HCT116 (cell line): ENCODE data around the gene FHIT. TPM values are rescaled to one million over a fixed set of nuclear protein-coding genes. Genes with fewer than 3 reads are reported as not detected.

Experiments used
- ATAC-seq: fragments of 200-7000 bp; cut with Tn5 transposase; 2 replicates; pipeline ENCODE4 v1.9.1; 2020; ENCODE audit warnings: mild to moderate bottlenecking, moderate library complexity
- BruUV-seq: library from RNA; stranded (reverse); fragments of 400-500 nt; replicated peaks from 2 replicates; lab custom pipeline; 2021; lab: Mats Ljungman, UMichigan
- CTCF ChIA-PET: fragments of 300-600 bp; sonication (Branson Sonifier 250); formaldehyde crosslinking; loops from one replicate; lab custom pipeline; 2021; ENCODE audit warnings: antibody characterized with exemption; lab: Charles Lee
- POLR2A ChIA-PET: fragments of 300-600, 350-600 bp; sonication (Branson Sonifier 250); formaldehyde crosslinking; loops from one replicate; lab custom pipeline; 2021; ENCODE audit warnings: antibody characterized with exemption; lab: Charles Lee
- RAD21 ChIA-PET, 2 experiments: fragments of 300-600 bp; sonication (Branson Sonifier 250); formaldehyde crosslinking; loops; one replicate each; lab custom pipeline; 2023; ENCODE audit warnings: low total read pairs in 2 of 2; ENCODE audit not compliant: uncharacterized antibody in 2 of 2, unreplicated experiment in 2 of 2, low non-redundant PET in 1 of 2; lab: Charles Lee
- DNase-seq: peaks from one replicate; pipeline ENCODE4 v3.0.0-alpha.2; 2010; ENCODE audit warnings: low read depth, low spot score
- H2AFZ ChIP-seq: fragments of 200-600 bp; shearing (Covaris generic), sonication (generic); 2 replicates; pipeline ENCODE4 v1.6.1; 2017; ENCODE audit warnings: low read depth, mixed run types, mixed read lengths, antibody characterized with exemption, low read length; ENCODE audit not compliant: poor library complexity, severe bottlenecking
- H3K27ac ChIP-seq: 2 replicates; pipeline ENCODE4 v1.5.1; 2012; ENCODE audit warnings: low read depth, low read length
- H3K27me3 ChIP-seq: fragments of 200-600 bp; sonication (generic); 2 replicates; pipeline ENCODE4 v1.6.1; 2016; ENCODE audit warnings: mixed run types, low read length, mixed read lengths; ENCODE audit not compliant: insufficient read depth
- H3K36me3 ChIP-seq, 2 experiments: fragments of 200-500 bp in 1 of 2; fragments of 200-600 bp in 1 of 2; sonication (Bioruptor generic) in 1 of 2; sonication (generic) in 1 of 2; 2 replicates each; pipeline versions ENCODE4 v1.5.1 to v1.6.1; 2014 to 2016; ENCODE audit warnings: low read length in 2 of 2, inconsistent platforms in 1 of 2, mixed read lengths in 1 of 2, mixed run types in 1 of 2; ENCODE audit not compliant: insufficient read depth in 2 of 2, control insufficient read depth in 1 of 2
- H3K4me1 ChIP-seq, 2 experiments: fragments of 200-600 bp in 1 of 2; sonication (generic) in 1 of 2; 2 replicates each; pipeline versions ENCODE4 v1.5.1 to v1.6.1; 2012 to 2017; ENCODE audit warnings: low read length in 2 of 2, inconsistent platforms in 1 of 2, mild to moderate bottlenecking in 1 of 2, mixed read lengths in 1 of 2, mixed run types in 1 of 2, moderate library complexity in 1 of 2; ENCODE audit not compliant: insufficient read depth in 2 of 2, control insufficient read depth in 1 of 2
- H3K4me2 ChIP-seq: fragments of 200-600 bp; sonication (generic); 2 replicates; pipeline ENCODE4 v1.6.1; 2017; ENCODE audit warnings: mixed run types, low read length, mixed read lengths
- H3K4me3 ChIP-seq, 2 experiments: fragments of 200-600 bp in 1 of 2; sonication (generic) in 1 of 2; replicated peaks in 1 of 2; 2 replicates each; pipeline ENCODE4 v1.5.1; 2011 to 2016; ENCODE audit warnings: low read length in 2 of 2, control low read depth in 1 of 2, low read depth in 1 of 2, mild to moderate bottlenecking in 1 of 2, mixed read lengths in 1 of 2, mixed run types in 1 of 2
- H3K79me2 ChIP-seq: fragments of 200-600 bp; sonication (generic); 2 replicates; pipeline ENCODE4 v1.6.1; 2017; ENCODE audit warnings: mild to moderate bottlenecking, mixed run types, low read length, moderate library complexity, mixed read lengths; ENCODE audit not compliant: insufficient read depth
- H3K9ac ChIP-seq: fragments of 200-600 bp; sonication (generic); 2 replicates; pipeline ENCODE4 v1.6.1; 2016; ENCODE audit warnings: low read length, mixed read lengths
- H3K9me2 ChIP-seq: fragments of 200-600 bp; sonication (generic), shearing (Covaris generic); 2 replicates; pipeline ENCODE4 v1.6.1; 2017; ENCODE audit warnings: mixed run types, mild to moderate bottlenecking, moderate library complexity; ENCODE audit not compliant: insufficient read depth
- H3K9me3 ChIP-seq, 2 experiments: fragments of 200-500 bp in 1 of 2; fragments of 200-600 bp in 1 of 2; sonication (Bioruptor generic) in 1 of 2; sonication (generic) in 1 of 2; 2 replicates each; pipeline ENCODE4 v1.6.1; 2014 to 2017; ENCODE audit warnings: low read length in 2 of 2, mixed read lengths in 2 of 2, inconsistent platforms in 1 of 2, low read depth in 1 of 2, mild to moderate bottlenecking in 1 of 2, mixed run types in 1 of 2, moderate library complexity in 1 of 2; ENCODE audit not compliant: control insufficient read depth in 1 of 2, insufficient read depth in 1 of 2
- H4K20me1 ChIP-seq: fragments of 200-600 bp; sonication (generic), shearing (Covaris generic); 2 replicates; pipeline ENCODE4 v1.6.1; 2017; ENCODE audit warnings: mixed run types, mild to moderate bottlenecking, moderate library complexity; ENCODE audit not compliant: insufficient read depth
- ATF3 ChIP-seq: IDR thresholded peaks from 2 replicates; pipeline ENCODE4 v1.6.1; 2012
- EGR1 ChIP-seq: IDR thresholded peaks from 2 replicates; pipeline ENCODE4 v1.6.1; 2012; ENCODE audit warnings: low read depth
- ELF1 ChIP-seq: IDR thresholded peaks from 2 replicates; pipeline ENCODE4 v1.6.1; 2012; ENCODE audit warnings: low read depth, borderline replicate concordance
- EZH2 ChIP-seq: fragments of 200-600 bp; sonication (generic); IDR thresholded peaks from 2 replicates; pipeline ENCODE4 v1.6.1; 2017; ENCODE audit warnings: antibody characterized with exemption, mixed run types
- EZH2phosphoT487 ChIP-seq: fragments of 200-600 bp; IDR thresholded peaks from 2 replicates; pipeline ENCODE4 v1.6.1; 2018; ENCODE audit warnings: antibody characterized with exemption, borderline replicate concordance
- FOSL1 ChIP-seq: IDR thresholded peaks from 2 replicates; pipeline ENCODE4 v1.6.1; 2012; ENCODE audit warnings: low read depth
- JUND ChIP-seq: IDR thresholded peaks from 2 replicates; pipeline ENCODE4 v1.6.1; 2012
- POLR2A ChIP-seq: IDR thresholded peaks from 2 replicates; pipeline ENCODE4 v1.7.0; 2011; ENCODE audit warnings: borderline replicate concordance; ENCODE audit not compliant: insufficient read depth, insufficient read length; ENCODE audit errors: extremely low read depth
- POLR2AphosphoS5 ChIP-seq: IDR thresholded peaks from 2 replicates; pipeline ENCODE4 v1.6.1; 2011; ENCODE audit warnings: mild to moderate bottlenecking, low read depth, low read length, moderate library complexity
- RAD21 ChIP-seq: IDR thresholded peaks from 2 replicates; pipeline ENCODE4 v1.6.1; 2012; ENCODE audit warnings: low read depth, mild to moderate bottlenecking
- REST ChIP-seq: IDR thresholded peaks from 2 replicates; pipeline ENCODE4 v1.6.1; 2012; ENCODE audit warnings: low read depth
- SIN3A ChIP-seq: IDR thresholded peaks from 2 replicates; pipeline ENCODE4 v1.6.1; 2012; ENCODE audit warnings: low read depth
- SP1 ChIP-seq: IDR thresholded peaks from 2 replicates; pipeline ENCODE4 v1.6.1; 2012; ENCODE audit warnings: low read depth
- SRF ChIP-seq: IDR thresholded peaks from 2 replicates; pipeline ENCODE4 v1.6.1; 2012; ENCODE audit warnings: low read depth
- TCF7L2 ChIP-seq: IDR thresholded peaks from 2 replicates; pipeline ENCODE4 v1.7.0; 2011; ENCODE audit warnings: borderline replicate concordance, inconsistent platforms; ENCODE audit not compliant: insufficient read depth, insufficient read length; ENCODE audit errors: extremely low read depth
- YY1 ChIP-seq: IDR thresholded peaks from 2 replicates; pipeline ENCODE4 v1.6.1; 2011; ENCODE audit warnings: low read length, low read depth, moderate library complexity, mild to moderate bottlenecking; ENCODE audit not compliant: insufficient replicate concordance; ENCODE audit errors: extremely low read depth
- ZBTB33 ChIP-seq: IDR thresholded peaks from 2 replicates; pipeline ENCODE4 v1.6.1; 2011; ENCODE audit warnings: mild to moderate bottlenecking, low read length, moderate library complexity; ENCODE audit not compliant: insufficient replicate concordance; ENCODE audit errors: extremely low read depth
- ZFX ChIP-seq: fragments of 450-650 bp; IDR thresholded peaks from 2 replicates; pipeline ENCODE4 v1.6.1; 2017
- ZNF274 ChIP-seq: fragments of 200-500 bp; sonication (Bioruptor generic); IDR thresholded peaks from 2 replicates; pipeline ENCODE4 v1.6.1; 2014; ENCODE audit warnings: mild to moderate bottlenecking, low read depth, low read length, inconsistent platforms
- intact Hi-C: fragments of 100-400 bp; cut with micrococcal nuclease; formaldehyde crosslinking; loops from 2 replicates; pipeline ENCODE4 v1.10.0; 2022
- total RNA-seq: library from RNA; stranded (reverse); gene quantifications from one replicate; pipeline ENCODE4 v1.2.1, GENCODE V29; 2021; ENCODE audit not compliant: unreplicated experiment

FHIT gene
- total RNA-seq, 1 experiment from 2014 or later: 20.1 TPM

- TF ChIP-seq EZH2phosphoT487 (no peak), JUND (no peak), EZH2 (no peak)
Observed at GRCh38 chr3:60698117-60698516, 553.1 kb downstream of the FHIT start (continued).

- no peaks in the 10 kb centered on the region for H3K79me2 ChIP-seq
- no peak overlapping the region for H3K9ac ChIP-seq
- no peak overlapping the region for H2AFZ ChIP-seq
- ChIA-PET POLR2A (no interaction called here), RAD21 (no interaction called here), CTCF (no interaction called here)
- no peaks in the 10 kb centered on the region for H3K4me1 ChIP-seq
- H3K9me2 ChIP-seq: no peaks in the 10 kb centered on the region
- no peak overlapping the region for H3K4me2 ChIP-seq
- DNase-seq (no peak), ATAC-seq (no peak)
- H3K27ac ChIP-seq: no peak overlapping the region
- no peaks in the 10 kb centered on the region for H3K9me3 ChIP-seq
- no TSS peak for BruUV-seq
- H3K27me3 ChIP-seq: no peaks in the 10 kb centered on the region
- TF ChIP-seq YY1: no peak
- no peak for TF ChIP-seq REST
- TF ChIP-seq SRF: no peak
- TF ChIP-seq POLR2AphosphoS5: no peak
- TF ChIP-seq SP1: no peak
- no peak for TF ChIP-seq RAD21
- no peak for TF ChIP-seq SIN3A
- no peak for TF ChIP-seq POLR2A
- no peak for TF ChIP-seq TCF7L2
- no peak for TF ChIP-seq ELF1
- no peak for TF ChIP-seq EGR1
- no peak for TF ChIP-seq ZBTB33
- TF ChIP-seq ATF3: no peak
- TF ChIP-seq FOSL1: no peak
- TF ChIP-seq EZH2: no peak
- no peak for TF ChIP-seq ZNF274
- no peak for TF ChIP-seq ZFX
- no peaks in the 10 kb centered on the region for H3K36me3 ChIP-seq
- H4K20me1 ChIP-seq: no peaks in the 10 kb centered on the region
- no peak overlapping the region for H3K4me3 ChIP-seq
- intact Hi-C loops: no loop called here
Observed at GRCh38 chr3:60697132-60697531, 554.1 kb downstream of the FHIT start.
